GM19240 (cell line): ENCODE measurements around the gene LPP.
"Not testable (repeated sequence)": the region's sequence is repeated elsewhere in the genome, so short reads cannot be mapped to it uniquely, and the experiment has no call there.

Source experiments
- DNase-seq: peaks from one replicate; pipeline ENCODE4 v3.0.0; 2011; ENCODE audit warnings: low spot score; ENCODE audit not compliant: insufficient read length

LPP gene

DNA sequence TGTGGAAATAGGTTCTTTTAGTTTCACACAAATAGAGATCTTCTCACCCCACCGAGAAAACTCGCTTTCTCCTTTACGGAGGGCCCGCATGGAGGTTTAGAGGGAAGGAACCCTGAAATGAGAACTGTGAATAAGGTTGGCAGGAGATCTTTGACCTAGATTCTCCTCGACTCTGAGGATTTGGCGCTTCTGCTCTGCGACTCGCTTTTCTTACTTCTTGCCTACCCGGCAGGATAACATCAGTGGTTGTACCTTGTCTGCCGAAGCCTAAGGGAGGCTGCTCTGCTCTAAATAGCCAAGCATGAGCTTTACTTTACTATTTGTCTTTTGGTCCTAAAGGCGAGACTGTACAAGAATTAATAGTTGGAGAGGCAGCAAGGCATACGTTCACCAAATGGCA, 544.5 kb downstream of the LPP start:
- DNase-seq, result no peak

DNA sequence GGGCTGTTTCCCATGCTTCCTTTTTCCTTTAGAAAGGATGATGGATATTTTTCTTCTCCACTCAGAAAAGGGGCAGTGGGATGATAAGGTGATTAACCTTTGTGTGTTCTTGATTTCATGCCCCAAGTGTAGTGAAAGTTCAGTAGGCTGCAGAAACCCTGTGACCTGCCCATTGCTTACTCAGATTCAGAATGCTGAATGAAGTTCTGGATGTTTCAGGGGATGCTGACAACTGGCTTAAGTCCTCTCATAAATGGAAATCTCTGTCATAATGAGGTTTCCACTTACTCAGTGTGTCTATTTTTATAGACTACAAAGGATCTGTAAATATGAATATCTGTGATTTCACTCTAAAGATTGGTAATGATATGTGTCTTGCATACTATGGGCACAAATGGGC, 546.5 kb downstream of the LPP start:
- no peak for DNase-seq

DNA sequence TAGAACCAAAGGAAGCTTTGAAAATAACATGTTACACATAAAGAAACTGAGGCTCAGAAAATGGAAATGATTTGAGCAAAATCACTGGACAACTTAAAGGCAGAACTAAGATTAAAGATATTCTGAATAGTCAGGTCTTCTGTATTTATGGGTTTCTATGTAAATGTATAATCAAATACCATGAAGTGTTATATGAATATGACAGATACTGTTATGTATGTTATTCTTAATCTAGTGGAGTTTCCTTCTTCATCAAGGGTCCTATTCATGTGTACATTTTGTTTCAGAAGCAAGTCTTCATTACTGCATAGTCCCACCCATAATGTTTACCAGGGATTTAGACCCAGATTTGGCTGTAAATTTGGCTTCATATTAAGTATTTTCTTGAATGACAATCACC, 547.0 kb downstream of the LPP start:
- no peak for DNase-seq

DNA sequence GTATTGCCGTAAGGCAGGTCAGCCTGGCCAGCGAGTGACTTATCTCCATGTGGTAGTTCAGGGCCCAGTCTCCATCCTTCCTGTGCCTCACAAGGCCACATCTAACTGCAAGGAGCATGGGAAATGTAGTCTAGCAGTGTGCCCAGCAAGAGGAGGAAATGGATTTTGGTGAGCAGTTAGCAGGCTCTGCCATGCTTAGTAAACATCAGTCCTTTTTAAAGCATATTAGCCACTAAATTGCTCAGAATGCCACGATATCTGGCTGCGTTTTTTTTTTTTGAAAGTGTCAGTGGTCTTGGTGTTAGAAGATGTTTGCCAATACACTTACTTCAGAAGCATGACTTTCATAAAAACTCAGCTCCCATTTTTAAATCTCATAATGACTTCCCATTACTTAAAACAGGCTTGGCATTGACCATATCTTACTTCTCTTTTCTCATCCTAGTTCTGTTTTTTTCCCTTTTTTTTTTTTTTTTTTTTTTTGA, 547.6 kb downstream of the LPP start:
- no peak for DNase-seq

DNA sequence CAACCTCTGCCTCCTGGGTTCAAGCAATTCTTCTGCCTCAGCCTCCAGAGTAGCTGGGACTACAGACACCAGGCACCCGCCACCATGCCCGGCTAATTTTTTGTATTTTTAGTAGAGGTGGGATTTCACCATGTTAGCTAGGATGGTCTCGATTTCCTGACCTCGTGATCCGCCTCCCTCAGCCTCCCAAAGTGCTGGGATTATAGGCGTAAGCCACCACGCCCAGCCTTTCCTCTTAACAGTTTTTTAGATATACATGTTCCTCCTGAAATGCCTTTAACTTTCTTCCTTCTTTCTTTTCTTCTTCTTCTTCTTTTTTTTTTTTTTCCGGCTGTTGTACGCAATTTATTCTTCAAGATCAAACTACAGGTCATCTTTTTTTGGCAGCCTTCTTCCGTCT, 548.1 kb downstream of the LPP start:
- DNase-seq, result not testable (repeated sequence)

DNA sequence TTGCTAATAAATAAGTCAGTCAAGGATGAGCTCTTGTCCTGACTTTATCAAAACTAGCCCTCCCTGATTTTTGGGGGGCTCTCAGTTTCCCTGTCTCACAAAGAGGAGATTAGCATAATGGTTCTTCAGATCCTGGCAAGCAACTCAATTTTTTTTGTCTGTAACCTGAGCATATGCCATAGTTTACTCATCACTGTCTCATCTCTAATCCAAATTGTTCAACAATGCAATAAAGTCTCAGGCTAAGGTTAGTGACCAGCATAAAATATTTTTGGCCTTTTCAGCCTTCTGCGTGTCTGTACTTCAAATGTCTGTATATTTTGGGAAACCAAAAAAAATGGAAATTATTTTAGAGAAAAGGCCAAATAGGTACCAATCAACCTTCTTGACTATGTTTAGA, 552.2 kb downstream of the LPP start:
- no peak for DNase-seq

DNA sequence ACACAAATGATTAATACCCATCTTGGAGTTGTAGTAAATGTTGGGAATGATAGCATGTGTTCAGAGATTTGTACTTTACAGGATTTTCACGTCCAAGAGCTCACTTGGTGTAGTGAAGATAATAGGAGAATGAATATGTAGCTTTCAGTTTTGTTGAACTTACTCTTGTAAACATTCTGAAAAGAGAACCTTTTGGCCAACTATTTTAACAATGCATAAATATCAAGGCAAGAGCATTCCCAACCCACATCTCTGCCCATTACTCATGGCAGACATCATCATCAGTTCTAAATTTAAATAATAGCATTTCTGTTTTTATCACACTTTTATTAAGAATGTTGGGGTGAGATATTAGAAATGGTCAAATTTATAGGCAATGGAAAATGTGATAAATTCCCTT, 552.6 kb downstream of the LPP start:
- no peak for DNase-seq

DNA sequence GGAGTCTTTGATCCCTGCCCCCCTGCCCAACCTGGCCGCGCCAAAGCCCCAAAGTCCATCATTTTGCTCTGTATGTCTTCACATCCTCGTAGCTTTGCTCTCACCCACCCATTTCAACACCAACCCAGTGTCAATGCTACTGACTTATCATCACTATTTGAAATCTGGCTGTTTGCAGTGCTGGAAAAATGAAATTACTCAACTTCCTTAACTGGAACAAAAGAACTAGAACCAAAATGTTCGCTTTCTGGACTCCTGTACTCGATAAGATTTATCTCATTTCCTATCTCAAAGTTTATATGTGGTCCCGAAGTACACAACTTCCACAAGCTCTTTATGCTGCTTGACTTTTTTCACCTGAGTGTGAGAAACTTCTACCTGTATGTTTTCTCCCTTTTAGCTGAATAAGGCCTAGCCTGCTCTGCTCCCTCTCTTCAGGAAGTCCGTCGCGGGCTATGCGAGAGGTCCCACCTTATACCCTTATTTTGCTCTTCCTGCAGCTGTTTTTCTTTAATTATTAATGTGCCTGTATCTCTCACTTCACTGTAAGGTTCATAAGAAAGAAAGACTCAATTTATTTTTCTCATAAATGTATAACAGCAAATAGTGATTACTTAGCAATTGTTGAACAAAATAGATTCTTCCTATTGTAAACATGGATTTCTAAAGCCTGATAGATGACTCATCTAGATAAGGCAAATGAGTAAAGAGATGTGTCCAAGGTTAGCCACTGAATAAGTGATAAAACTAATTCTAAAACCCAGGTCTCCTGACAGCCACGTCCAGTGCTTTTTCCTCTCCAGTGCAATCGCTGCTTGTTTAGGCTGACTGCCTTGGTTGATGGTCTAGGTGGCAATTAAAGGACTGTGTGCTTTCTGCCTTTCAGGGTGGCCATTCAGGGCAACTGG, 553.7 kb downstream of the LPP start:
- no peak for DNase-seq

DNA sequence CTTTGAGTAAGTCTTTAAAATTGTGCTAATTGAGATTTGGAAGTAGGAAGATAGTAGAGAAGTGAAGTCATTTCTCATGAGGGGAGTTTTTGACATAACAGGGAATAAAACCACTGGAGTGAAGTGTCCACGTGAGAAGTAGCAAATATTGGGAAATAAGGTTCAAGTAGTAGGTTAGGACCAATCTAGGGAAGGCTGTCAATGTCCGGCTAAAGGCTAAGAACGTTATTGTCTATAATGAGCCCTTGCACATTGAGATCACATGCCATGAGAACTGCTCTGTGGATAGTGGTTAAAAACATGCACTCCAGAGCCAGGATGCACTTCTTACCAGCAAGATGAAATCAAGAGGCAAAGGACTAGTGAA, 557.9 kb downstream of the LPP start:
- no peak for DNase-seq

DNA sequence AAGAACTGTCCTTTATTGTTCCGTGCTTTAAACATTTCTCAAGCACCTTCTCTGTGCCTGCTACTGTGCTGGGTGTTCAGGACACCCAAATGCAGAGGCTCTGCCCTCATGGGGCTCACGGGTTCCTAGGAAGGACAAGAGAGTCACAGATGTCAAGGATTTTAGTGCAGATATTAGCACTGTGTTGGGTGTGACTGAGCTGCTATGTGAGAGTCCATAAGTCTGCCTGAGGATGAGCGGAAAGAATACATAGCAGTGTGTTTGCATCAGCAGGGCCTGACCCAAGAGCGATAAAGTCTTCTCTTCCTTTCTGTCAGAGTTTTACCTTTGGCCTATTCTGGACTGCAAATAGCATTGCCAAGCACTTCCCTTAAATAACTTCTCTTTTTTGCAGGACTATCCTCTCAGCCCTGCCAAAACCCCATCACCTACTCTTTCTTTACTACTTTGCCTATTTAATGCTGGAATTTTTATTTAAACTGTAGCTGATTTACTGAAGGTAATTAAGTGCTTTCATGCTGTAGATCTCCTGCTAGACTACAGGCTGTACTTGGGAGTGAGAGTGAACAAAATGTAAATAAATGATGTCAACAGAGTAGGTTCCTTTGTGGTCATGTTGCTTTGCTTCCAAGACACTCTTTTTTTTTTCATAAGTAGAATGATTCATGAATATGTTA, 558.4 kb downstream of the LPP start:
- no peak for DNase-seq

DNA sequence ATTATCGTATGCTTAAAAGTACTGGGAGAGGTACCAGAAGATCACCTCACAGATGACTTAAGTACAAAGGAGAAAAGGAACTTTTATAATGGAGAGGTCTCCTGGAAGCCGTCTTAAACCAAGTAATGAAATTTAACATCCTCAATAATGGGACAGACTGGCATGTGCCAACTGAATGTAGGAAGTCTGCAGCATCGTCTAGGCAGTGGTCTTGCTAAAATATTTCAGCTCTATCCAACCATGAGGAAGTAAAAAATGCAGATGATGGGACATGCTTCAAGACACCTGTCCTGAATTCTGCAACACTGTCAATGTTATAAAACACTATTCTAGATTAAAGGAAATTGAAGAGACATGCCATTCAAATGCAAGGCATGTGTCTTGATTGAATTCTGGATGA, 559.0 kb downstream of the LPP start:
- no peak for DNase-seq

DNA sequence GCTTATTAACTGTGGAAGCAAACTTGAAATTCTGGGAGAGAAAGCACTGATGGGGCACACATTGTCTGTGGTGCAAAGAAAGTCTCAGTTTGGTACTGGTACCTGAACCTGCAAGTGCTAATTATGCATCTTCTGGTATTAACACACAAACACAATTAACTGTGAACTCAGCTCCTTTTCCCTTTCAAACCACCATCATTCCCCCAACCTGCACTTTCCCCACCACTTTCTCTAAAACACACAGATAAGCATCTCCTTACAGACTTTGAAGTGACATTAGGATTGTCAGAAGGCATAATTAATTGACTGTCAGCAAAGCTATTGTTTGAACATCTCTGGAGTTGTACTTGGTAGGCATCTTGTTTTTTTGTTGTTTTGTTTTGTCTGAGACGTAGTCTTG, 565.6 kb downstream of the LPP start:
- DNase-seq, result no peak

DNA sequence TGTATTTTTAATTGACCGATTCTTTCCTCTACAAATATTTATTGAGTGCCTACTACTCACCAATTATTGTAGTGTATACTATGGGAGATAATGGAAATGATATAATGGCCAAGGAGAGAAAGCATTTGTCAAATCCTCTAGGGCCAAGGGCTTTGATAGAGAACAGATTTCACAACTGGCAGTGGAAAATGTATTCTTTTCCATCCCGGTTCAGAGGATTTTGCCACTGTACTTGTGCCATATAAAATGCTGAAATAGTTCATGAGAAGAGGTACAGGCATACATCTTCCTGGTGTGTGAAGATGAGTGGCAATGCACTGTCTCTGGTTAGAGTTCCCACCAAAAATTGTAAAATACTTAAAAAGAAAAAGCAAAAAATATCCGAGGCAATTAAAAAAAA, 566.3 kb downstream of the LPP start:
- no peak for DNase-seq

DNA sequence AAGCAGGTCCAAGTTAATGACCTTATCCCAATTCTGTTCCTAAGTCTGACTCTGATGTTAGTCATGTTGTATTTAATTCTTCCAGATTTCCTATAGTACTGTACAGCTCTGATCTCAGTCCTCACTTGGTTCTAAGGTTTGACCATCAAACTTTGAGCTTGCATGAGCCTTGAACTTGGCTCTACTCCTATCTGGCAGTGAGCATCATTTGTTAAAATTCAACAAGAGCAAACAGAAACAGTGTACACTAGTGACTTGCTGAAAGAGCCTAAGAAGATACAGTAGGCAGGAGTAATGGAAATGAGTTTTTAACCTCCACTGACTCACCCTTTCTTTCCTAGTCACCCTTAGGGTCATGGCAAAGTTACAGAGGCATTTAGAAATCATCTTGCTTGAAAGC, 566.7 kb downstream of the LPP start:
- DNase-seq, result no peak

DNA sequence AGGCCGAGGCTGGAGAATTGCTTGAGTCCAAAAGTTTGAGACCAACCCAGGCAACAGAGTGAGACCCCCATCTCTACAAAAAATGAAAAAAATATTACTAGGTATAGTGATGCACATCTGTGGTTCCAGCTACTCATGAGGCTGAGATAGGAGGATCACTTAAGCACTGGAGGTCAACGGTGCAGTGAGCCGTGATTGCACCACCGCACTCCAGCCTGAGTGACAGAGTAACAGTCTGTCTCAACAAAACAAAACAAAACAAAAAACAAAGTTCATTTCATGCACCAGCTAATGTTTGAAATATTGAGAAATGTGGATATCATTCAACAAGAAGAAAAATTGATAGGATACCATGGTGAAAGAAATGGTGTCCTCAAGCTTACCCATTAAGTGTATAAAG, 567.4 kb downstream of the LPP start:
- no peak for DNase-seq

DNA sequence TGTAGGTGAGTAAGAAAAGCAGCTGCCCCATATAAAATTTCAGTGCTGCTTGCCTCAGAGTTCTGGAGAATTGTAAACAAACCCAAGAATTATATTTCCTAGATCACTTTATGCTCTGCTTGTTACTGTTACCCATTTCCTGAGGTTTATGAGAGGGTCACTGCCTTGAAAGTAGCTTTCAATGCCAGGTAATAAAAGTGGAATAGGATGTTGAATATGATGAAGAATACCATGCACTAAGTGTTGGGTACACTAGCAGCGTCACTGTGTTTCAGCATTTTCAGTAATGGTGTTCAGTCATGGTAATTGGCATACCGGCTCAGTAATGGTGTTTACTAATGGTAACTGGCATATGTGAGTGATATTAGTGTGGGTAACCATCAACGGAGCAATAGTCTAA, 568.0 kb downstream of the LPP start:
- no peak for DNase-seq

DNA sequence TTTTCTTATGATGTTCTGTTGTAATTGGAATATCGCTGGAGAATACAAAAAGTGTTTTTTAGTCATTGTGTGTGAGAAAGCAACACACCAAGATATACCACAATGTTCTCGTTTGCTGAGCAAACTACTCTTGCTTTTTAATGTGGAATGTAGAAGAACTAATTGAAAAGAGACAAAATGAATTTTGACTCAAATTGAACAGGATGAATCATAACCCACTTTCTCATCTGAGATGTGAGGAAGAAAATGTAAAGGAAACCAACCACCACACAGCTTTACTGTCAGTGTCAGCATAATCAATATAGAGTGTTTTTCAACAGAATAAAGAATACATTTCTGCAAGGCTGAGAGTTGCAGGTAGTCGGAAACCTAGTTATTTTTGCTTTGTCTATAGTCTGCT, 569.0 kb downstream of the LPP start:
- DNase-seq, result no peak

DNA sequence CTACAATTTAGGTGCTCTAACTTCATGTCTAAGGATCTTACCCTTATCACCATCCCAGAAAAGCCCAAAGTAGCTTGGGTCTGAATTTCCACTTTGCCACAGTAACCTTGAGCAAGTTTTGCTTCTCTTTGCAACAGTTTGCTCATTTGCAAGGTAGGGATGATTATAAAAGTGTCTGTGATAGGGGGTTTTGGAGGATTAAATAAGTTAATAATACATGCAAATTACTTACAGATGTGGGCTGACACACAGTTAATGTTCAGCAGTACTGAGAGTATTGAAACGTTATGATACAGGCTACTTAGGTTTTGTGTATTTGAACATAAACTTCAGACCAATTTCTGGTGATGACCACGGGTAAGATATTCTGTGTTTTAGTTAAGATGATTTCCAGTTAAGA, 573.1 kb downstream of the LPP start:
- no peak for DNase-seq

DNA sequence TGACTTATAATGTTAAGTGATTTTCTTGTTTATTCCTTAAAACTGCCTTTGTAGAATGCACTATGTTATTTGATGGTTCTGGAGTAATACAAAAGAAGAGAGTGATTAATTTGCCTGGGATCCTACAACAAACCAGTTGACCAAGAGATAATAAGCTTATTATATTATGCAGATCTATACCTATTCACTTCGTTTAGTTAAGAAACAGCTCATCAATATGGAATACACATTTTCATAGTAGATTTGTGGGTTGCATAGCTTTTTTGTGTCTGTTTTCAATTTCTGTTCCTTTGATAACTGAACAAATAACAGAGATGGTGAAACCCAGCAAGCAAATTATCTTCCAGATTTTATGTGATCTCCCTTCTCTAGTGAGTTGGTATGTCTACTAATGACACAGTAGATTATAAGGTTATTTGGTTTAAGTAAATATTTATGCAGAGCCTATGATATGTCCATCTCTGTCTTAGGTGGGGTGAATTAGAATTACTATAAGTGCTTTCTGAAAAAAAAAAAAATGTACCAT, 574.5 kb downstream of the LPP start:
- no peak for DNase-seq

DNA sequence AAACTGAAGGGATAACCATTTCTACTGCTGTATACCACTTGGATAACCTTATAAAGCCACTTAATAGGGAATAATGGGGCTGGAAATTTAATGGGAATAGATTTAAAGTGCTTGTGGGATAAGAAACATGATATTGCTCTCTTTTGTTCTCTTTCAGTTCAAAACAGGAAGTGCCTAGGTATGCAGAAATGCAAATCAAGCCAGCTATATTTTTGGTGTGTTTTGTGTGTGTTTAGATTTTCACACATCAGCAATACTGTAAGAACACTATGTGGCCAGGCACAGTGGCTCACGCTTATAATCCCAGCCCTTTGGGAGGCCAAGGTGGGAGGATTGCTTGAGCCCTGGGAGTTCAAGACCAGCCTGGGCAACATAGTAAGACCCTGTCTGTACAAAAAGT, 575.5 kb downstream of the LPP start:
- no peak for DNase-seq

DNA sequence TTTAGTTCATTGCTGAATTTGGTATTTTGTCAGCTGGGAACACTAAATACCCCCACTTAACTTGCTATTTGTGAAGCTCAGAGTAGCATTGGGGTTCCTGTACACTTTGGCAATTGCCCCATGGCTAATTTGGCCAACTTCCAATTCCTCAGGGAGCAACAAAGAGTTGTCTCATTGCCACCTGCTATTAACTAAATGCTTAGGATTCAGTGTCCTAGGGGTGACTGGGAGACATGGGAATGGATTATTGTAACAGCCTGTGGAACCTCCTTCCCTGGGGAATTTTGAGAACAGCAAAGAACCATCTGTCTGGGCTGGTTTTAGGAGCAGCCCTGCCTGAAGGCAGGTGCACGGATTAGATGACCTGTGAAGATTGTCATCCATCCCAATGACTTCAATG, 580.4 kb downstream of the LPP start:
- no peak for DNase-seq

DNA sequence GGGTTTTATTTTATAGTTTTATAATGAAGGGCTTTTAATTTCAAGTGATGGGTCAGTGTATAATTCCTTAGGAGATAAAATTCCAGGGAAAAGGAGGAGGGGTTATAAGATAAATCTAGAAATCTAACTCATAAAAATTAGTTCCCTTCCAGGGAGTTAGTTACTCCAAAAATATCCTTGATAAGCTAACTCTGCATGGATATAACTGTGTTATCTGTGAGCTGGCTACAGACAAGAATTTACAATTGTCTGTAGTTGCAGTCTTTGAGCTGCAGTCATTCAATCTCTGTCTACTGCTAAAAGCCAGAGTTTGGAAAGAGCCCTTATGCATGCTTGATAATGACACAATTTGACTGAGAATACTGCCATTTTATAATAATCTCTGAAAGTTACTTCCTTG, 585.6 kb downstream of the LPP start:
- DNase-seq, result no peak

DNA sequence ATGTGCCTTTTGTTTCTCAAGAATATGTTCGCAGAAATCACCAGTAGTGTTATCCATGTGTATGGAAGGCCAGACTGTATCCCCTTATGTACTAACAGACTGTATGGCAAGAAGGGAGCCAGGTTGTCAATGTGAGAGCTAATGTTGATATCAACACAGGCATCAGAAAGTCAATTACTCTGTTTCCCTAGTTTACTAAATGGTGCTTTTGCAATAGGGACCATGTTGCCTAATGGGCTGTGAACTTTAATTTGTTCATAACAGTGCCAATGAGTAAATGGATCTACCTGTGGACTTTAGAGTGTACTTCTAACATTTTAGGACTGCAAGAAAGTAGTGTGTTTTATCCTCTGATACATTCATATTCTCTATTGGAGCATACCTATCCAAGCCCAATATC, 586.1 kb downstream of the LPP start:
- no peak for DNase-seq
